Skeletal muscle tissue (tissue), 4 donors: ENCODE measurements around the gene TRABD. TPM values are rescaled to one million over a fixed set of nuclear protein-coding genes. Genes with fewer than 3 reads are reported as not detected.

Experiments
- H3K27ac ChIP-seq: one replicate; pipeline ENCODE4 v1.7.0; 2013; ENCODE audit warnings: mild to moderate bottlenecking, low read depth, low read length, inconsistent platforms
- H3K27me3 ChIP-seq, 3 donors: one replicate each; pipeline ENCODE4 v1.7.0; 2013; ENCODE audit warnings: low read length in 3 of 3; ENCODE audit not compliant: control insufficient read depth in 3 of 3, insufficient read depth in 3 of 3
- H3K36me3 ChIP-seq, 3 donors: one replicate each; pipeline ENCODE4 v1.7.0; 2013; ENCODE audit warnings: low read length in 3 of 3; ENCODE audit not compliant: control insufficient read depth in 3 of 3, insufficient read depth in 3 of 3
- H3K4me1 ChIP-seq, 3 donors: one replicate each; pipeline ENCODE4 v1.7.0; 2013; ENCODE audit warnings: low read length in 3 of 3, mild to moderate bottlenecking in 3 of 3; ENCODE audit not compliant: control insufficient read depth in 3 of 3, insufficient read depth in 3 of 3
- H3K4me3 ChIP-seq, 3 donors: one replicate each; pipeline ENCODE4 v1.7.0; 2013; ENCODE audit warnings: low read length in 3 of 3
- H3K9ac ChIP-seq, 3 donors: one replicate each; pipeline ENCODE4 v1.7.0; 2013; ENCODE audit warnings: low read length in 3 of 3, mild to moderate bottlenecking in 3 of 3, moderate library complexity in 2 of 3, low read depth in 1 of 3
- H3K9me3 ChIP-seq, 3 donors: one replicate each; pipeline ENCODE4 v1.7.0; 2013; ENCODE audit warnings: low read length in 3 of 3; ENCODE audit not compliant: control insufficient read depth in 3 of 3
- total RNA-seq: library from RNA; depleted of rRNA; stranded (reverse); fragments of >200 nt; gene quantifications from one replicate; pipeline ENCODE4 v1.2.3, GENCODE V29; 2014
- donor health status: Osteomylitis.

The TRABD gene
- total RNA-seq, 1 donor from 2014 or later, result 4.7 TPM

- Histone ChIP-seq H3K36me3 (peaks cover 13 to 26% (median 21%) of the 10 kb centered on the region in 3 donors), H3K9ac (no peak overlapping the region), H3K4me3 (no peak overlapping the region), H3K4me1 (peaks cover 15 to 18% (median 16%) of the 10 kb centered on the region in 3 donors), H3K27ac (no peak overlapping the region), H3K27me3 (no peaks in the 10 kb centered on the region), H3K9me3 (no peaks in the 10 kb centered on the region)
These were observed 11.5 kb downstream of the TRABD start for GRCh38 chr22:50197000-50197800.

DNA sequence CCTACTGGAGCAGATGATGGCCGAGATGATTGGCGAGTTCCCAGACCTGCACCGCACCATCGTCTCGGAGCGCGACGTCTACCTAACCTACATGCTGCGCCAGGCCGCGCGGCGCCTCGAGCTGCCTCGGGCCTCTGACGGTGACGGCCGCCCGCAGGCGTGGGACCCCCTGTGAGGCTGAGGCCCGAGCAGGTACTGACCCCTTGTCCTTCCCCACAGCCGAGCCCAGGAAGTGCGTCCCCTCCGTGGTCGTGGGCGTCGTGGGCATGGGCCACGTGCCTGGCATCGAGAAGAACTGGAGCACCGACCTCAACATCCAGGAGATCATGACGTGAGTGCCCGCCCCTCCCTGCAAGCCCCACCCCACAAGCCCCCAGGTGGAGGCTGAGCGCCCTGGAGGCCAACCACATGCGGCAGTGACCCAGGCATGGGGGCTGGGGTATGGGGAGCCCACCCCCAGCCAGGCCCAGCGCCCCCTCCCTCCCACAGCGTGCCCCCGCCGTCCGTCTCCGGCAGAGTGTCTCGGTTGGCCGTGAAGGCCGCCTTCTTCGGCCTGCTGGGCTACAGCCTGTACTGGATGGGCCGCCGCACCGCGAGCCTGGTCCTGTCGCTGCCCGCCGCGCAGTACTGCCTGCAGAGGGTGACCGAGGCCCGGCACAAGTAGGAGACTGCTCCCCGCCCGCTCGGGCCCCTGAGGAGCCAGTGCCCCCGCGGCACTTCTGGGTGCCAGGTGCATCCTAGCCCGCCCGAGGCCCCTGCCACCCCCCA, 12.3 kb downstream of the TRABD start:
- H3K9ac ChIP-seq, result no peak overlapping the region
- H3K27me3 ChIP-seq, result no peaks in the 10 kb centered on the region
- no peak overlapping the region for H3K27ac ChIP-seq
- H3K9me3 ChIP-seq, result no peaks in the 10 kb centered on the region
- H3K4me3 ChIP-seq, result no peak overlapping the region
- peaks cover 13 to 26% (median 21%) of the 10 kb centered on the region in 3 donors for H3K36me3 ChIP-seq
- H3K4me1 ChIP-seq, result peaks cover 17 to 20% (median 18%) of the 10 kb centered on the region in 3 donors

DNA sequence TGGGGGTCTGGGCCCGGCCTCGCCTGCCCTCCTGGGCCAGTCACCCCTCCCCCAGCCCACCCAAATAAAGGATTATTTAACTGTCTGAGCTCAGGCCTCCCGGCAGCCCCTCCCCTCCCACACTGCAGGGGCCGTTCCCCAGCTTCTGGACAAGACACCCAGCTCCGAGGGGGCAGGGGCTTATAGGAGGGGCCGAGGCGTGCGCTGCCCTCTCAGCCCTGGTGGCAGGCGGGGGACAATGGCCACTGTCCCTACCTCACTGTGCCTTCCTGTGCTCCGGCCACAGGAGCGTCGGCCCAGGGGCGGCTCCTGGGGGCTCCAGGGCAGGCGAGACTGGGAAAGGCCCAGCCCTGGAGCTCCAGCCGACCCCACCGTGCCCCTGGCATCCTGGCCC, 12.9 kb downstream of the TRABD start:
- no peak overlapping the region for H3K27ac ChIP-seq
- no peak overlapping the region for H3K4me3 ChIP-seq
- H3K9me3 ChIP-seq, result no peaks in the 10 kb centered on the region
- peaks cover 11 to 25% (median 20%) of the 10 kb centered on the region in 3 donors for H3K36me3 ChIP-seq
- no peak overlapping the region for H3K9ac ChIP-seq
- H3K27me3 ChIP-seq, result no peaks in the 10 kb centered on the region
- peaks cover 17 to 20% (median 18%) of the 10 kb centered on the region in 3 donors for H3K4me1 ChIP-seq

GRCh38 chr22:50199251-50199721, 13.6 kb downstream of the TRABD start:
- H3K4me1 ChIP-seq, result peaks cover 17 to 20% (median 18%) of the 10 kb centered on the region in 3 donors
- no peak overlapping the region for H3K4me3 ChIP-seq
- no peak overlapping the region for H3K9ac ChIP-seq
- no peaks in the 10 kb centered on the region for H3K9me3 ChIP-seq
- H3K27me3 ChIP-seq, result no peaks in the 10 kb centered on the region
- H3K27ac ChIP-seq, result no peak overlapping the region
- H3K36me3 ChIP-seq, result peaks cover 9 to 20% (median 19%) of the 10 kb centered on the region in 3 donors

- Histone ChIP-seq H3K4me1 (peaks cover 17 to 24% (median 18%) of the 10 kb centered on the region in 3 donors), H3K36me3 (peaks cover 5 to 14% (median 12%) of the 10 kb centered on the region in 3 donors), H3K27ac (no peak overlapping the region), H3K4me3 (peak overlapping the region; percentile 43 to 81 (median 81)), H3K27me3 (no peaks in the 10 kb centered on the region), H3K9ac (peak overlapping the region in 2 of 3 donors; percentile 71 to 83), H3K9me3 (no peaks in the 10 kb centered on the region)
These were observed 14.2 kb downstream of the TRABD start for GRCh38 chr22:50199829-50200460.

- peaks cover 19 to 29% (median 22%) of the 10 kb centered on the region in 3 donors for H3K4me1 ChIP-seq
- H3K36me3 ChIP-seq, result peaks cover 5 to 12% (median 9%) of the 10 kb centered on the region in 3 donors
These were observed 14.9 kb downstream of the TRABD start, which contains the start of gene SELENOO for GRCh38 chr22:50200461-50201190. Gene SELENOO, plus strand, starts transcription at chr22:50201011. Its CDS starts 26 bp downstream, at chr22:50201037.

GRCh38 chr22:50201191-50202129, 15.7 kb downstream of the TRABD start:
- H3K9ac ChIP-seq, result peak overlapping the region; percentile 72 to 85 (median 81)
- H3K4me1 ChIP-seq, result peaks cover 28 to 37% (median 31%) of the 10 kb centered on the region in 3 donors
- peaks cover 12 to 15% (median 14%) of the 10 kb centered on the region in 3 donors for H3K36me3 ChIP-seq
- no peaks in the 10 kb centered on the region for H3K27me3 ChIP-seq
- H3K27ac ChIP-seq, result no peak overlapping the region
- no peaks in the 10 kb centered on the region for H3K9me3 ChIP-seq
- H3K4me3 ChIP-seq, result peak overlapping the region; percentile 70 to 81 (median 77)

More at GRCh38 chr22:50200461-50201190, 14.9 kb downstream of the TRABD start, which contains the start of gene SELENOO:
- H3K4me3 ChIP-seq, result peak within 1 kb of the TSS; percentile 70 to 81 (median 81)
- peak within 1 kb of the TSS; percentile 72 to 85 (median 81) for H3K9ac ChIP-seq
- H3K27me3 ChIP-seq, result no peaks in the 10 kb centered on the region
- no peak within 1 kb of the TSS for H3K27ac ChIP-seq
- H3K9me3 ChIP-seq, result no peaks in the 10 kb centered on the region

DNA sequence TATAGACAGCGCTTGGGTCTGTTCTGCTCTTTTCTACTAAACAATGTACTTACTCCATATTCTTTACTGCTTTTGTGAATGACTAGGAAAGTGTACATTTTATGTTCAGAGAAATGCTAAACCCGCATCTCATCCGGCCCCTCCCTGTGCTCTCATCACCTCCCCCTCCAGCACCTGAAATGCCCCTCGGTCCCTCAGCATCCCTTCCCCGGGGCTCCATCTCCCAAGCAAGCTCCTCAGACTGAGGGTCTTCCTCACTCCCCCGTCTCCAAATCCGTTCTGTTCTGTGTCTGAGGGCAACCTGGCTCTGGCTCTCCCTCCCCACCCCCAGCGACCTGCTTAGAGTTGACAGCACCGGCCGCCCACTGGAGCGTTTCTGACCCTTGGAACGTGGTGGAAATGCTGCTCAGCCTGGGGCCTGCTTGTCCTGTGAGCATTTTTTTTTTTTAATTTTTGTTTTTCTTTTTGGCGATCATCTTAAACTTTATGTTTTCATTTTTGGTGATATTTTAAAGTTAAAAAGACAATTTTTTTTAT, 16.5 kb downstream of the TRABD start:
- Histone ChIP-seq H3K9me3 (no peaks in the 10 kb centered on the region), H3K4me3 (peak overlapping the region; percentile 70 to 81 (median 77)), H3K27me3 (no peaks in the 10 kb centered on the region), H3K4me1 (peaks cover 33 to 44% (median 36%) of the 10 kb centered on the region in 3 donors), H3K36me3 (peaks cover 12 to 20% (median 12%) of the 10 kb centered on the region in 3 donors), H3K9ac (peak overlapping the region; percentile 72 to 85 (median 81)), H3K27ac (no peak overlapping the region)
